GM12878 (cell line): Measurements from ENCODE around the gene KCNH6. TPM values are rescaled to one million over a fixed set of nuclear protein-coding genes. Genes with fewer than 3 reads are reported as not detected.

Experiments used
- ATAC-seq: fragments of 200-7000 bp; cut with Tn5 transposase; 3 replicates; pipeline ENCODE4 v1.9.1; 2020; ENCODE audit warnings: mild to moderate bottlenecking, moderate library complexity
- BruUV-seq: library from RNA; stranded (reverse); fragments of 400-500 nt; replicated peaks from 2 replicates; lab custom pipeline; 2021; lab: Mats Ljungman, UMichigan
- CTCF ChIA-PET: fragments of 300-600 bp; sonication (Branson Sonifier 250); formaldehyde crosslinking; extraction: SDS; loops from one replicate; lab custom pipeline; 2021; ENCODE audit warnings: inconsistent platforms; lab: Yijun Ruan, JAX
- POLR2A ChIA-PET: fragments of 350-600 bp; formaldehyde crosslinking; extraction: SDS; loops from one replicate; lab custom pipeline; 2021; ENCODE audit warnings: inconsistent platforms; lab: Charles Lee
- RAD21 ChIA-PET: fragments of 300-600 bp; sonication (Branson Sonifier 250); formaldehyde crosslinking; loops from one replicate; lab custom pipeline; 2023; ENCODE audit warnings: antibody characterized with exemption; ENCODE audit not compliant: unreplicated experiment; lab: Charles Lee
- SMC1A ChIA-PET: fragments of 300-600 bp; sonication (Branson Sonifier 250); formaldehyde crosslinking; loops from one replicate; lab custom pipeline; 2023; ENCODE audit not compliant: unreplicated experiment, uncharacterized antibody; lab: Charles Lee
- DNase-seq: peaks from one replicate; pipeline ENCODE4 v3.0.0-alpha.2; 2011; ENCODE audit warnings: low read depth, low spot score
- FAIRE-seq: peaks from 3 replicates; lab custom pipeline; 2011; peaks lifted over from hg19 to GRCh38; lab: Jason Lieb, UNC
- H2AFZ ChIP-seq: 2 replicates; pipeline ENCODE4 v1.6.0; 2011; ENCODE audit warnings: low read depth, low read length, control low read depth; ENCODE audit not compliant: control insufficient read depth
- H3K27ac ChIP-seq: 2 replicates; pipeline ENCODE4 v1.5.1; 2011; ENCODE audit warnings: control low read depth; ENCODE audit not compliant: control insufficient read depth, insufficient read depth
- H3K27me3 ChIP-seq, 2 experiments: replicated peaks in 1 of 2; 2 replicates each; pipeline versions ENCODE4 v1.6.0 to v1.6.1; 2011; ENCODE audit warnings: low read length in 1 of 2; ENCODE audit not compliant: control insufficient read depth in 2 of 2, insufficient read depth in 2 of 2
- H3K36me3 ChIP-seq, 2 experiments: 2 replicates each; pipeline ENCODE4 v1.5.1; 2011; ENCODE audit warnings: low read length in 1 of 2; ENCODE audit not compliant: control insufficient read depth in 2 of 2, insufficient read depth in 2 of 2
- H3K4me1 ChIP-seq: 2 replicates; pipeline ENCODE4 v1.6.1; 2011; ENCODE audit warnings: mild to moderate bottlenecking, low read length, moderate library complexity, mixed read lengths; ENCODE audit not compliant: control insufficient read depth, insufficient read depth
- H3K4me2 ChIP-seq: 2 replicates; pipeline ENCODE4 v1.6.0; 2011; ENCODE audit warnings: control low read depth; ENCODE audit not compliant: control insufficient read depth, insufficient read depth
- H3K4me3 ChIP-seq: fragments of 200-600 bp; sonication (generic); 2 replicates; pipeline ENCODE4 v1.5.1; 2016
- H3K79me2 ChIP-seq: 2 replicates; pipeline ENCODE4 v1.6.0; 2011; ENCODE audit warnings: low read length; ENCODE audit not compliant: control insufficient read depth, insufficient read depth
- H3K9ac ChIP-seq: 2 replicates; pipeline ENCODE4 v1.8.0; 2011; ENCODE audit warnings: low read length, control low read depth, mixed read lengths; ENCODE audit not compliant: control insufficient read depth, insufficient read depth
- H3K9me3 ChIP-seq: replicated peaks from 3 replicates; pipeline ENCODE4 v1.5.1; 2011; ENCODE audit warnings: mild to moderate bottlenecking, low read length; ENCODE audit not compliant: control insufficient read depth, insufficient read depth
- H4K20me1 ChIP-seq: 2 replicates; pipeline ENCODE4 v1.6.0; 2011; ENCODE audit not compliant: control insufficient read depth, insufficient read depth
- CEBPB ChIP-seq, 2 experiments: fragments of 150-350 bp in 1 of 2; IDR thresholded peaks; 2 replicates each; pipeline ENCODE4 v1.6.1; 2012 to 2014; ENCODE audit warnings: low read depth in 2 of 2, low read length in 2 of 2, borderline replicate concordance in 1 of 2, inconsistent platforms in 1 of 2
- CEBPZ ChIP-seq: fragments of 150-350 bp; IDR thresholded peaks from 2 replicates; pipeline ENCODE4 v1.6.1; 2016; ENCODE audit warnings: low read depth, low read length
- FOXK2 ChIP-seq: fragments of 450-650 bp; IDR thresholded peaks from 2 replicates; pipeline ENCODE4 v1.6.1; 2017; ENCODE audit warnings: mild to moderate bottlenecking, moderate library complexity
- TARDBP ChIP-seq: IDR thresholded peaks from 2 replicates; pipeline ENCODE4 v1.6.1; 2016; ENCODE audit warnings: borderline replicate concordance
- WGBS: methylation state at CpG from one replicate; pipeline ENCODE4 v1.1.6; 2016; ENCODE audit warnings: low lambda C conversion rate; ENCODE audit not compliant: insufficient replicate concordance, insufficient coverage; ENCODE audit errors: missing lambda C conversion rate; 5-methylcytosine and 5-hydroxymethylcytosine counted together
- in situ Hi-C: fragments of 300-500 bp; cut with MboI; formaldehyde crosslinking; loops from 9 replicates; pipeline ENCODE4 v1.14.3; 2018; ENCODE audit warnings: mixed read lengths
- intact Hi-C: fragments of 100-400 bp; cut with micrococcal nuclease; formaldehyde crosslinking; loops from one replicate; pipeline ENCODE4 v1.14.2; 2022; ENCODE audit not compliant: unreplicated experiment
- polyA plus RNA-seq, 11 experiments: library from polyadenylated mRNA; depleted of rRNA in 4 of 11; unstranded in 6 of 11; stranded (reverse) in 5 of 11; fragments of >200 nt; fragmentation: Nextera tagmentation in 4 of 11; fragmentation: Illumina TruSeq in 1 of 11; extraction: Ambion mirVana in 4 of 11; extraction: Trizol in 1 of 11; gene quantifications; 1 replicate in 1 of 11; 2 replicates in 10 of 11; pipeline versions ENCODE4 v1.2.1 to v1.2.3, GENCODE V29; 2011 to 2016; ENCODE audit warnings: inconsistent platforms in 2 of 11, missing spikeins in 2 of 11, low read depth in 1 of 11
- total RNA-seq, 4 experiments: library from RNA; depleted of rRNA in 3 of 4; stranded (reverse); fragments of >200 nt in 3 of 4; fragmentation: Illumina TruSeq in 1 of 4; extraction: Trizol in 1 of 4; gene quantifications; 2 replicates each; pipeline versions ENCODE4 v1.2.1 to v1.2.3, GENCODE V29; 2013 to 2021

The KCNH6 gene
- total and polyA plus RNA-seq, 10 of the 15 experiments (the other 5 are each of a cell fraction or from before 2014, with no cell fraction given) = not detected

- TF ChIP-seq CEBPB (IDR thresholded peaks at IDR 0.05; ENCODE audit: borderline replicate concordance in 1 of 2, low read depth in 2 of 2, low read length in 2 of 2) (no peak), CEBPZ (no peak)
Measured at GRCh38 chr17:63578769-63579111, 55.6 kb downstream of the KCNH6 start (continued).

- BruUV-seq = no TSS peak
- no peak overlapping the region for H3K4me2 ChIP-seq
- no peak for FAIRE-seq
Measured at GRCh38 chr17:63579633-63580032, 56.5 kb downstream of the KCNH6 start.

More at GRCh38 chr17:63579633-63580032, 56.5 kb downstream of the KCNH6 start:
- POLR2A ChIA-PET = interaction anchor here (1.6 kb wide), 1 partner anchor 10 kb away, joined by 5 read pairs; no protein-coding TSS in a partner anchor
- ATAC-seq (no peak), DNase-seq (no peak)
- H3K4me3 ChIP-seq = no peak overlapping the region
- intact Hi-C loops = no loop called here
- SMC1A ChIA-PET = interaction anchor here (1.5 kb wide), 1 partner anchor 77 kb away, joined by 3 read pairs; no protein-coding TSS in a partner anchor
- no peaks in the 10 kb centered on the region for H3K27me3 ChIP-seq
- in situ Hi-C loops = no loop called here
- no peaks in the 10 kb centered on the region for H3K4me1 ChIP-seq
- H2AFZ ChIP-seq = no peak overlapping the region
- H3K79me2 ChIP-seq = peaks cover 1% of the 10 kb centered on the region; the same call in 1 of the 2 replicates
- CTCF ChIA-PET = interaction anchor here (0.6 to 1.3 kb wide), 3 partner anchors 15 to 176 kb away, joined by 3 read pairs; no protein-coding TSS in a partner anchor
- no peak overlapping the region for H3K9ac ChIP-seq
- RAD21 ChIA-PET = no interaction called here
- no peaks in the 10 kb centered on the region for H3K9me3 ChIP-seq
- no peak overlapping the region for H3K27ac ChIP-seq
- TF ChIP-seq FOXK2 (0 out of 2 replicates have a peak, but pooled peaks have one; percentile 11), TARDBP (no peak)
- 94% methylated on average over 11 of the region's 11 CpGs for WGBS
- H4K20me1 ChIP-seq = peaks cover 6% of the 10 kb centered on the region; the same call in 1 of the 2 replicates
- H3K36me3 ChIP-seq = peaks cover 17 to 38% of the 10 kb centered on the region in 2 experiments
